ENCODE data around the gene SIAH2.

DNA sequence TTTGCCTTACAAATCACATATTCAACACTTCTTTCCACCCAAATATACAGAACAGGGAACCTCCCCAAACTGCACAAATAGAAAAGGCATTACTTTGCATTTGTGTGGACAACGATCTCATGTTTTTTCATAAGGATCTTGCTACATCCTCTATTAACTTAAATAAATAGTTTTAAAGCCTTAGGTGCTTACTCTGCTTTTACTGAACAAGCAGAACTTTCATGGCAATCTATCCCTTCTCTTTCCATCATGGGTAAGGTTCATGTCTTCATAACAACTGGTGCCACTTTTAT is 18.1 kb downstream of the SIAH2 start:
- TF ChIP-seq, protein P1, sequence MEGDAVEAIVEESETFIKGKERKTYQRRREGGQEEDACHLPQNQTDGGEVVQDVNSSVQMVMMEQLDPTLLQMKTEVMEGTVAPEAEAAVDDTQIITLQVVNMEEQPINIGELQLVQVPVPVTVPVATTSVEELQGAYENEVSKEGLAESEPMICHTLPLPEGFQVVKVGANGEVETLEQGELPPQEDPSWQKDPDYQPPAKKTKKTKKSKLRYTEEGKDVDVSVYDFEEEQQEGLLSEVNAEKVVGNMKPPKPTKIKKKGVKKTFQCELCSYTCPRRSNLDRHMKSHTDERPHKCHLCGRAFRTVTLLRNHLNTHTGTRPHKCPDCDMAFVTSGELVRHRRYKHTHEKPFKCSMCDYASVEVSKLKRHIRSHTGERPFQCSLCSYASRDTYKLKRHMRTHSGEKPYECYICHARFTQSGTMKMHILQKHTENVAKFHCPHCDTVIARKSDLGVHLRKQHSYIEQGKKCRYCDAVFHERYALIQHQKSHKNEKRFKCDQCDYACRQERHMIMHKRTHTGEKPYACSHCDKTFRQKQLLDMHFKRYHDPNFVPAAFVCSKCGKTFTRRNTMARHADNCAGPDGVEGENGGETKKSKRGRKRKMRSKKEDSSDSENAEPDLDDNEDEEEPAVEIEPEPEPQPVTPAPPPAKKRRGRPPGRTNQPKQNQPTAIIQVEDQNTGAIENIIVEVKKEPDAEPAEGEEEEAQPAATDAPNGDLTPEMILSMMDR (IDR thresholded peaks at IDR 0.05; ENCODE audit: poor library complexity), result no peak
- no peak for TF ChIP-seq EZH2phosphoT487 (IDR thresholded peaks at IDR 0.05; ENCODE audit: low read depth, severe bottlenecking, unreplicated experiment)
- TF ChIP-seq EZH2 (IDR thresholded peaks at IDR 0.05; ENCODE audit: borderline replicate concordance), result no peak
